Gastrocnemius medialis (tissue), 4 donors: ENCODE results near the gene DERL3. TPM values are rescaled to one million over a fixed set of nuclear protein-coding genes. Genes with fewer than 3 reads are reported as not detected.

Source experiments
- ATAC-seq, 2 donors: fragments of 150-250 bp; one replicate each; pipeline ENCODE4 v1.9.1; 2016
- DNase-seq, 2 donors: peaks; one replicate each; pipeline ENCODE4 v3.0.0-alpha.2; 2019
- H3K27ac ChIP-seq, 4 donors: fragments of 200-600 bp; sonication (generic); 1 replicate in 1 of 4; 2 replicates in 3 of 4; pipeline ENCODE4 v1.5.1; 2016 to 2018; ENCODE audit warnings: mild to moderate bottlenecking in 2 of 4, moderate library complexity in 1 of 4
- H3K27me3 ChIP-seq, 3 donors: fragments of 200-600 bp; sonication (generic) in 2 of 3; 1 replicate in 1 of 3; 2 replicates in 2 of 3; pipeline versions ENCODE4 v1.5.1 to v1.6.0; 2016 to 2019; ENCODE audit warnings: mild to moderate bottlenecking in 1 of 3, moderate library complexity in 1 of 3
- H3K36me3 ChIP-seq, 2 donors: fragments of 200-600 bp; sonication (generic) in 1 of 2; one replicate each; pipeline ENCODE4 v1.5.1; 2017 to 2018
- H3K4me1 ChIP-seq, 2 donors: fragments of 200-600 bp; sonication (generic) in 1 of 2; one replicate each; pipeline ENCODE4 v1.5.1; 2016 to 2017; ENCODE audit warnings: mild to moderate bottlenecking in 2 of 2
- H3K4me3 ChIP-seq, 4 donors: fragments of 200-600 bp; sonication (generic) in 3 of 4; 1 replicate in 1 of 4; 2 replicates in 3 of 4; pipeline ENCODE4 v1.5.1; 2016 to 2019; ENCODE audit warnings: mild to moderate bottlenecking in 2 of 4
- H3K9me3 ChIP-seq, 3 donors: fragments of 200-600 bp; sonication (generic) in 2 of 3; 1 replicate in 1 of 3; 2 replicates in 2 of 3; pipeline ENCODE4 v1.5.1; 2016 to 2019
- CTCF ChIP-seq, 5 experiments: fragments of 450-650 bp in 3 of 5; fragments of 200-600 bp in 2 of 5; sonication (generic) in 2 of 5; IDR thresholded peaks in 4 of 5; conservative IDR thresholded peaks in 1 of 5; 1 replicate in 4 of 5; 2 replicates in 1 of 5; pipeline ENCODE4 v1.5.1; 2016 to 2019; ENCODE audit warnings: antibody characterized with exemption in 5 of 5, mild to moderate bottlenecking in 3 of 5, moderate library complexity in 3 of 5
- POLR2A ChIP-seq, 2 donors: fragments of 450-650 bp; IDR thresholded peaks; one replicate each; pipeline ENCODE4 v1.6.1; 2017; ENCODE audit warnings: antibody characterized with exemption in 2 of 2, mild to moderate bottlenecking in 2 of 2, moderate library complexity in 2 of 2
- in situ Hi-C, 4 donors: fragments of 200-750 bp; cut with MboI; loops; one replicate each; pipeline versions ENCODE4 v1.15.0 to v1.8.0; 2017; ENCODE audit warnings: low sequenced_read_pairs in 4 of 4
- intact Hi-C: fragments of 100-400 bp; cut with DNase I; formaldehyde crosslinking; loops from one replicate; pipeline ENCODE4 v1.15.1; 2023; ENCODE audit warnings: low total_unique reads
- total RNA-seq, 4 donors: library from RNA; depleted of rRNA; stranded (reverse); fragments of >200 nt; gene quantifications; one replicate each; pipeline versions ENCODE4 v1.1.0 to v1.2.3, GENCODE V29; 2016

Gene DERL3
- total RNA-seq, 4 donors from 2014 or later: 0.72 to 1.5 (median 1.3) TPM

GRCh38 chr22:23800297-23801237 is 38.2 kb downstream of the DERL3 start:
- intact Hi-C loops (no loop called here), in situ Hi-C loops (no loop called here)
- ATAC-seq: no peak
- Histone ChIP-seq H3K27me3 (no peaks in the 10 kb centered on the region), H3K4me1 (no peaks in the 10 kb centered on the region), H3K9me3 (no peaks in the 10 kb centered on the region), H3K36me3 (peaks cover 0 to 78% of the 10 kb centered on the region in 2 donors), H3K4me3 (no peak overlapping the region), H3K27ac (no peak overlapping the region)
- DNase-seq: no peak
- TF ChIP-seq POLR2A (IDR thresholded peaks at IDR 0.05) (no peak), CTCF (IDR thresholded peaks at IDR 0.05 in 4 of 5, conservative IDR thresholded peaks at IDR 0.05 in 1 of 5) (no peak)

GRCh38 chr22:23796461-23796860 is 42.3 kb downstream of the DERL3 start:
- ATAC-seq: no peak

GRCh38 chr22:23793326-23793725 is 45.5 kb downstream of the DERL3 start:
- peaks cover 0 to 53% of the 10 kb centered on the region in 2 donors for H3K36me3 ChIP-seq
- no peaks in the 10 kb centered on the region for H3K9me3 ChIP-seq
- no peak for DNase-seq
- in situ Hi-C loops (no loop called here), intact Hi-C loops (no loop called here)
- TF ChIP-seq CTCF (IDR thresholded peaks at IDR 0.05 in 4 of 5, conservative IDR thresholded peaks at IDR 0.05 in 1 of 5): no peak
- TF ChIP-seq POLR2A (IDR thresholded peaks at IDR 0.05): no peak
- ATAC-seq: no peak
- no peak overlapping the region for H3K27ac ChIP-seq
- no peak overlapping the region for H3K4me3 ChIP-seq
- no peaks in the 10 kb centered on the region for H3K27me3 ChIP-seq
- H3K4me1 ChIP-seq: peaks cover 15% of the 10 kb centered on the region in 2 donors

More at GRCh38 chr22:23796461-23796860, 42.3 kb downstream of the DERL3 start:
- no peaks in the 10 kb centered on the region for H3K9me3 ChIP-seq
- TF ChIP-seq POLR2A (IDR thresholded peaks at IDR 0.05) (no peak), CTCF (IDR thresholded peaks at IDR 0.05 in 4 of 5, conservative IDR thresholded peaks at IDR 0.05 in 1 of 5) (no peak)
- DNase-seq: no peak
- H3K4me3 ChIP-seq: no peak overlapping the region
- H3K27me3 ChIP-seq: no peaks in the 10 kb centered on the region
- peaks cover 0 to 74% of the 10 kb centered on the region in 2 donors for H3K36me3 ChIP-seq
- in situ Hi-C loops (no loop called here), intact Hi-C loops (no loop called here)
- H3K4me1 ChIP-seq: no peaks in the 10 kb centered on the region
- H3K27ac ChIP-seq: no peak overlapping the region

- ATAC-seq (no peak), DNase-seq (no peak)
- no peak overlapping the region for H3K4me3 ChIP-seq
- peaks cover 22 to 23% of the 10 kb centered on the region in 2 donors for H3K4me1 ChIP-seq
- H3K27ac ChIP-seq: no peak overlapping the region
- in situ Hi-C loops: no loop called here
- H3K9me3 ChIP-seq: no peaks in the 10 kb centered on the region
- peaks cover 0 to 47% of the 10 kb centered on the region in 2 donors for H3K36me3 ChIP-seq
- no peaks in the 10 kb centered on the region for H3K27me3 ChIP-seq
- TF ChIP-seq POLR2A (IDR thresholded peaks at IDR 0.05) (no peak), CTCF (IDR thresholded peaks at IDR 0.05 in 4 of 5, conservative IDR thresholded peaks at IDR 0.05 in 1 of 5) (no peak)
- intact Hi-C loops: no loop called here
Observed at GRCh38 chr22:23791738-23792645, 46.8 kb downstream of the DERL3 start.
